PFSK-1 (cell line): ENCODE results near the gene KLF14.

Experiments
- POLR2AphosphoS5 ChIP-seq: IDR thresholded peaks from 2 replicates; pipeline ENCODE4 v1.6.1; 2012; ENCODE audit warnings: low read depth, mild to moderate bottlenecking, control low read depth, low read length, moderate library complexity
- REST ChIP-seq, 2 experiments: IDR thresholded peaks; 2 replicates each; pipeline versions ENCODE4 v1.6.1 to v1.8.0; 2011 to 2012; ENCODE audit warnings: low read depth in 2 of 2, low read length in 2 of 2, control low read depth in 1 of 2, inconsistent platforms in 1 of 2, mild to moderate bottlenecking in 1 of 2, moderate library complexity in 1 of 2; ENCODE audit not compliant: insufficient read depth in 1 of 2
- SIN3A ChIP-seq: IDR thresholded peaks from 2 replicates; pipeline ENCODE4 v1.6.1; 2012; ENCODE audit warnings: mild to moderate bottlenecking, low read length, moderate library complexity, borderline replicate concordance; ENCODE audit not compliant: insufficient read depth
- TAF1 ChIP-seq: IDR thresholded peaks from 2 replicates; pipeline ENCODE4 v1.6.1; 2012; ENCODE audit warnings: low read length, control low read depth, borderline replicate concordance; ENCODE audit not compliant: insufficient read depth

- TF ChIP-seq TAF1, result no peak
- no peak for TF ChIP-seq POLR2AphosphoS5
- no peak for TF ChIP-seq SIN3A
- no peak for TF ChIP-seq REST (IDR thresholded peaks at IDR 0.05; ENCODE audit: insufficient read depth in 1 of 2, low read depth in 2 of 2, low read length in 2 of 2)
These were observed 38.2 kb downstream of the KLF14 start for GRCh38 chr7:130695840-130696239.
